ENCODE results near the gene GRM6. TPM values are rescaled to one million over a fixed set of nuclear protein-coding genes. Genes with fewer than 3 reads are reported as not detected.

The GRM6 gene
- total RNA-seq (2014; rRNA removed; shearing (Covaris generic)) = not detected in 2 replicates
- polyA plus RNA-seq (2015; cell fraction: cytosol; rRNA removed) = not detected in 2 replicates
- polyA plus RNA-seq (2015; cell fraction: nucleus; rRNA removed) = not detected in 2 replicates

DNA sequence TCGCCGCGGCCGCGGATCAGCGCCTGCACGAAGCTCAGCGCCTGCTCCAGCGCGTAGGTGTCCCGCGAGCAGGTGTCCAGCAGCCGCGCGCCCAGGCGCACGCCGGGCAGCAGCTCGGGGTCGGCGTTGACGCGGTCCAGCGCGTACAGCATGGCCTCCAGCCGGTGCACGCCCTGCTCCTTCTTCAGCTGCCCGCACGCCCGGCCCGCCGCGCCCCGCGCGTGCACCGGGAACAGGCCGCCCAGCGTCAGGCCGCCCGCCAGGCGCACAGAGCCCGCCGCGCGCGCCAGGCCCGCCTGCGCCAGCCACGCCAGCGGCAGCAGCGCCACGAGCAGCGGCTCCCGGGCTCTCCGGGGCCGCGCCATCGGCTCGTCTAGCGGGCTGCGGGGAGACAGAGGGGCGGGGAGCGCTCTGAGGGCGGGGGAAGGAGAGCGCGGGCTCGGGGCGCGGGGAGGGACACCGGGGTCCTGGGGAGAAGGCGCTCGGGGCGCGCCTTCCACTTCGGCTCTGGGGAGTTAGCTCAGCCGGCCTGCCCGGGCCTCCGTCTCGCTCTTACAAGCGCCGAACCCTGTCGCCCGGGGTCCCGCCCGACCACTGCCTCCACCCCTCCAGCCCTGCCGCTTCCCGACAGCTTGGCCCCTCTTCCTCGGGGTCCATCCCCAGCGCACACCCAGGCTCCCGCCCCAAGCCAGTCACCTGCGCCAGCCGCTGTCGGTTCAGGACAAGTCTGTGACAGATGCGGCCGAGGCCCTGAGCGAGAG lies at the start of gene GRM6:
GRM6 (minus strand) TSS at position 741 of the 761 bp plus-strand sequence; CDS start at position 365, 376 bp downstream.
- DNase-seq (ENCODE audit: low read depth) = no peak

DNA sequence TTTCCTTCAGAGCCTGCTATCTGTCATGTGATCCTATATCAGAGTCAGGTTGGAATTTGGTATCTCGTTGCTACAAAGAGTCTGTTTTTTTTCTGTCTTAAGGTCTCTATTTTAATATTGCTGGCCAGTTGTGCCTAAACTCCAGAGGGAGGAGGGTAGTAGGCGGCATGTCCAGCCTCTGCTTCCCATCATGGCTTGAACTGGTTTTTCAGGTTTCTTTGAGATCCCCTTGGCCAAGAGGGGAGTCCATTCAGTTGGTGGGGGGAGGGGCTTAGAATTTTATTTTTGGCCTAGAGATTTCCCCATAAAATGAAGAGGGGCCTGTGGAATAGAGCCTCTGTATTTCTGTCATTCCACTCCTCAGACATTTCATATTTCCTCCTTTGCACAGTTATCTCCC lies 49.6 kb upstream of the GRM6 start:
- DNase-seq (ENCODE audit: low read depth) = no peak

DNA sequence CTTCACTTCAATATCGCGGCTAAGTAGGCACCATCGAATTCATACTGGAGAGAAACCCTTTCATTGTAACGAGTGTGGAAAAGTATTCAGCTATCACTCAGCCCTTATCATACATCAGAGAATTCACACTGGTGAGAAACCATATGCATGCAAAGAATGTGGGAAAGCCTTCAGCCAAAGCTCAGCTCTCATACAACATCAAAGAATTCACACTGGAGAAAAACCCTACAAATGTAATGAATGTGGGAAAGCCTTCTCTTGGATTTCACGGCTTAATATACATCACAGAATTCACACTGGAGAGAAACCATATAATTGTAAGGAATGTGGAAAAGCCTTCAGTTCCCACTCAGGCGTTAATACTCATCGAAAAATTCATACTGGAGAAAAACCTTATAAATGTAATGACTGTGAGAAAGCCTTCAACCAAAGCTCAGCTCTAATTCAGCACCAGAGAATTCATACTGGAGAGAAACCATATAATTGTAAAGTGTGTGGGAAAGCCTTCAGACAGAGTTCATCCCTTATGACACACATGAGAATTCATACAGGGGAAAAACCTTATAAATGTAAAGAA lies 38.0 kb upstream of the GRM6 start:
- DNase-seq (ENCODE audit: low read depth) = no peak

DNA sequence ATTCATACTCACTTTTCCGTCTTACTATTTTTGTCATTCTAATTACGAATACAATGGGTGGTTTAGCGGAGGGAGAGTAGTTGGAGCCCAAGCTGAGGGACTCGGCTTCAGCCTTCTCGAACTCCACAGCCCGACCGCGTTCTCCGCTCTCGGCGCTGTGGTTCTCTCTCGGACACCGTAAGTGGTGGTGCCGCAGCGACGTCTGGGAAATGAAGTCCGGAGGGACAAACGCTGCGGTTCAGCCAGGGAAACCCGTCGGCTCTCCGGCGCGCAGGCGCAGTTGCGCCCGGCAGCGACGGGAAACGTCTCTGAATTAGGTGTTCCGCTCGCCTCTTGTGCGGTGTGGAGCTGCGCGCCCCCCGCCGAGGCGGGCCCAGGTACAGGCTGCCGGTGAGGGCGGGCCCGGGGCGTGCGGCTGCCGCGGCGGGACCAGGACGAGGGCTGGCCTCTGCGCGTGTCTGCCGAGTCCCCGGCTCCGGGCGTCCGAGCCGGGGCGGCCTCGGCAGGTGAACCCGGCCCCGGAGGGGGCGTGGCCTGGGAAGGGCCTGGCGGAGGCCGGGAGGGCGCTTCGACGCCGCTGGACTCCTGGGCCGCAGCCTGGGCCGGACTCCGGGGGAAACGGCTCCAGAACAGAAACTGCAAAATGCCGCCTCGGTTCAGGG lies 28.5 kb upstream of the GRM6 start, which contains the start of gene ZNF879:
ZNF879 (plus strand) TSS at position 277 of the 662 bp plus-strand sequence. CDS start 1,201 bp downstream, outside the sequence.
- peak; percentile 73 for DNase-seq (ENCODE audit: low read depth)

DNA sequence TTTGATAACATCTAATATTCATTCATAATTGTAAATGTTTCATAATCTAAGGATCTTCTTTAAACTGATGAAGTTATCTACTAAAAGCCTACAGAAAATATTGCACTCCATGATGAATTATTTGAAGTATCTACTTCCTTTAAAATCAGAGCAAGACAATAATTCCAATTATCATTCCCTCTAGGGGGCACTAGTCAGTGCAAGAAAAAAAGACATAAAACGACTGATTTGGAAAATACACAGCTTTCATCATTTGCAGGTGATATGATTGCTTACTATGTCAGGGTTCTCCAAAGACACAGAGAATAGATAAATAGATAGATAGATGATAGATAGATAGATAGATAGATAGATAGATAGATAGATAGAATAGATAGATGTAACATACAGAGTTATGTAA lies 13.5 kb upstream of the GRM6 start:
- no peak for DNase-seq (ENCODE audit: low read depth)

DNA sequence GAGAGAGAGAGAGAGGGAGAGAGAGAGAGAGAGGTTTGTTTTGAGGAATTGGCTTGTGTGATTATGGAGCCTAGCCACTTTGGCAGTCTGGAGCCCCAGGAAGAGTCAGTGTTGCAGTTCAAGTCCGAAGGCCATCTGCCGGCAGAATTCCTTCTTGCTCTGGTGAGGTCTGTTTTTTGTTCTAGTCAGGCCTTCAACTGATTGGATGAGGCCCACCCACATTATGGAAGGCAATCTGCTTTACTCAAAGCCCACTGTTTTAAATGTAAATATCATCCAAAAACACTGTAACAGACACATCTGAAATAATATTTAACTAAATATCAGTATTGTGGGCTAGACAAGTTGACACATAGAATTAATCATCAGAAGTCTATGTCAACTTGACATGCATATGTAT lies 11.4 kb upstream of the GRM6 start:
- no peak for DNase-seq (ENCODE audit: low read depth)

DNA sequence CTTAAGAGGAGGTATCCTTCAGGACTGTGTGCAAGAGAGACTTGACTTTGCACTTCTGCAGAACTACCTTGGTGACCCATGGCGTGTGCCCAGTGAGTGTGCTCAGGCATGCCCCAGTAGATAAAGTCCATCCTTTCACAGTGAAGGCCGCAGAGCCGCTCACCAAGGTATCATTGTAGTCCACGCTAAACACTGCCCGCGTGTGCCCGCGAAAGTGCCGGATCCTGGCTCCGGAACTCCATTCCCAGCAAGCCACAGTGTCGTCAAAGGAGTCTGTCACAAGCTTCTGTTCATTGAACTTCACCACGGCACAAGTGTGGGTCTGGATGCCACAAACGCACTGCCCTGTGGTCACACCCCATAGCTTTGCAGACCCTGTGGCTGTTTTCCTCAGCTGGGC lies 3.3 kb upstream of the GRM6 start:
- no peak for DNase-seq (ENCODE audit: low read depth)

DNA sequence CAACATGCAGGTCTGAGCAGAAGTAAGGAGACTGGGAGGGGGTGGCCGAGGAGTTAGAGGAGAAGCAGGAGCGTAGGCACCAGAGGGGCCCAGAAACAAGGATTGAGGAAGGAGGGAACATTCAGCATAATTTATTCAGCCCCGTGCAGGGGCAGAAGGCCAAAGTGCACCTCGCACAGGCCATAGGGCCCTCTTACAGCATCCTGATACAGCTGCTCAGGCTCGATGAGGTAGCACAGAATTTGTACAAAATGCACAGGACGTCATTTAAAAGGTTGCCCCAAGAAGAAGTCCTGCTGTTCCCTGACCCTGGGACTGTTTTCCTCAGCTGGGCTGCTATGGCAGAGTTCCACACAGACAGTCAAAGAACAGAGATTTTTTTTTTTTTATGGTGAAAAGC lies 2.1 kb upstream of the GRM6 start:
- no peak for DNase-seq (ENCODE audit: low read depth)

DNA sequence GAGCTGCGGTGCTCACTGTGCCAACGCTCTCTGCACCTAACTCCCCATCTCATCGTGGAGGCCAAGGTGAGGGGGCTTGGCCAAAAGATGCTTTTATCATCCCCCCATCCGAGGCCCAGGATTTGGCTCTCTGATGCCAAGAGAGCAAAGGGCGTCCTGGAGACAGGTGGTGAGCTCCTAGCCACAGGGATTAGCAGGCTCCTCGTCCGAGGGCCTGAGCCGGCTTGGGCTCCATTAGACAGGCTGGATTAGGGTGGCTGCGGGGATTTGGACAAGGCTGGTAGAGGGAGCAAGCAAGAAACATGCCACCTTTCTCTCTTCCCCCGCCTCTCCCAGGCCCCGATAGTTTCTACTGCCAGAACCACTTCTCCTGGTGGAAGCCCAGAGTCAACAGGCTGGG lies 1.0 kb upstream of the GRM6 start:
- no peak for DNase-seq (ENCODE audit: low read depth)

DNA sequence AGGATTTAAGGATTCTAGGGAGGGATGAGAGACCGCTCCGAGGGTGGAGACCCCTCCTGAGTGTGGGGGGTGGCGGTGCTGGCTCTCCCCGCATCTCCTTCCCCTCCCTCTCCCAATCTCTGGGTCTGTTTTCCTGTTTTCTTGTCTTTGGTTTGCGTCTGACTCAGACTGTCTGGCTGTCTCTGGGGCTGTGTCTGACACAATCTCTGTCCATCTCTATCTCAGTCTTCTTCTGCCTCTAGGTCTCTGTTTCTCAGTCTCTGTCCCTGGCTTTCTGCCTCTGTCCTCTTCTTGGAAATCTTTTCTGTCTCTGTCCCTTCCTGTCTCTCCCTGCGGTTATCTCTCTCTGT lies 196 bp upstream of the GRM6 start:
- no peak for DNase-seq (ENCODE audit: low read depth)

DNA sequence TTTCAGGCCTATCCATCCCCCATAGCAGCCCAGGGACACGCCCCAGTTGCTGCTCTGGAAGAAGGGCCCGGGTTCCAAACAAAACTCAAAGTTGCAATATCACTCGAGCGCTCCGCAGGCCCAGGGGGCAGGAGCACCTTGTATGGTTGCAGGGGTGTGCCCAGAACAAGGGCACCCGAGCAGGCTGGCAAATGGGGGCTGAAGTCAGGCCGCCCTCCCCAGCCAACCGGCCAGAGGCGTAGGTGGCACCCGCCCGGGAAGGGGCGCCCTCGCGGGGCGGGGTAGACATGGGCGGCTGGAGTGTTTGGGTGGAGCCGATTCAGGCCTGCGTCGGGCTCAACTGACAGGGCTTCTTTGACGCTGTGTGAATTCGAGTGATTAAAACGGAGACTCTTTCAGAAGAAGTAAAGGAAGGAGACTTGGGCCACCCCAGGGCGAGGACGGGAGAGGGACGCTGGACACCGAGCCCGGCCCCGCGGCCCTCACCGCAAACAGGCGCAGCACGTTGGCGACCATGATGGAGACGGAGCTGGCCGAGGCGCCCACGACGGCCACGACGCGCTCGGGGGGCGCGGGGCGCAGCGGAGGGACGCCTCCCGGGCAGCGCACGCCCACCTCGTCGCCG lies 1.1 kb downstream of the GRM6 start:
- no peak for DNase-seq (ENCODE audit: low read depth)

DNA sequence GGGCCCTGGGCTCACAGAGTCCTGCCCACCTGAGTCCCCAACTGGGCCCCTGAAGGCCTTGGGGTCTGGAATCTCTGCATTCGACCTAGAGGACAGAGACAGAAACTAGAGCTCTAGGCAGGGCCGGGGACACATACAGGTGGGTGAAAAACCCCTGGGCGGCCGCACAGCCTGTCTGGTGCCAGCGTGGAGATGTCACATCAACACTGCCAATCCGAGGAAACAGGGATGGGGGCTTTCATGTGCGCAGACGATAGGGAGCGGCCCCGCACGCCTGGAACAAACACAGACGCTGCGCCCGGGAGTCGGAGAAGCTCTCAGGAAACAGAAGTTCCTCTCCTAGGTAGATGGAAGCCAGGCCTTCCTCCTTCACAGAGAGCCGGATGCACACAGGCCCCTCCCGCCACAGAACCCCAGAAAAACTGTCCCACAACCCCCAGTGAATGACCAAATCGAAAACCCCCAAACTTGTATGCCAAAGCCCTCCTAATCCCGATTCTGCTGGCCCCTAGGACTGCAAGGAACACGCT lies 1.8 kb downstream of the GRM6 start:
- no peak for DNase-seq (ENCODE audit: low read depth)

DNA sequence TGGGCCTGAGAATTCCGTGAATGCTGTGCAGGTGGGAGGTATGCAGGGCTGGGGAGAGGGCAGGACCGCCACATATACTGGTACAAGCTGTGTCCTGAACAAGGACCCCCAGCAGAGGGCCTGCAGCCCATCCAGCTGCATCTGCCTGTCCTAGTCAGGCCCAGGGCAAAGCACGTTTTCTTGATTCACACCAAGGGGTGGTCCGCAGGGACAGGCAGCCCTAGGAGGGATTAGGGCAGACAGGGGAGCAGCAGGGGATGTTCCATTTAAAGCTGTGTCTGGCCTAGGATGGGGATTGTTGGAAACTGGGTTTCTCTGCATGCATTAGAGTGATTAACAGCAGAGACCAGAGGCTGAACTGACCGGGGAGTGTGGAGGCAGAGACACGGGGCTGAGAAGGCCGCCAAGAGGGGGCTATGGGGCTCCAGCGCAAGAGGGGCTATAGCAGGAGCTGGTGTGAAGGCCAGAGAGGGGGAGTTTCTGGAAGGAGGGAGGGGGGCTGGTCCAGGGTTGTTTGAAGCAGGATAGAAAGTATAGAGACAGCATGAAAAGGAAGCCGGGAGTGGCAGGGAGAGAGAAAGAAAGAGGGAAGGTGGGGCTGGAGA lies 2.7 kb downstream of the GRM6 start:
- no peak for DNase-seq (ENCODE audit: low read depth)

DNA sequence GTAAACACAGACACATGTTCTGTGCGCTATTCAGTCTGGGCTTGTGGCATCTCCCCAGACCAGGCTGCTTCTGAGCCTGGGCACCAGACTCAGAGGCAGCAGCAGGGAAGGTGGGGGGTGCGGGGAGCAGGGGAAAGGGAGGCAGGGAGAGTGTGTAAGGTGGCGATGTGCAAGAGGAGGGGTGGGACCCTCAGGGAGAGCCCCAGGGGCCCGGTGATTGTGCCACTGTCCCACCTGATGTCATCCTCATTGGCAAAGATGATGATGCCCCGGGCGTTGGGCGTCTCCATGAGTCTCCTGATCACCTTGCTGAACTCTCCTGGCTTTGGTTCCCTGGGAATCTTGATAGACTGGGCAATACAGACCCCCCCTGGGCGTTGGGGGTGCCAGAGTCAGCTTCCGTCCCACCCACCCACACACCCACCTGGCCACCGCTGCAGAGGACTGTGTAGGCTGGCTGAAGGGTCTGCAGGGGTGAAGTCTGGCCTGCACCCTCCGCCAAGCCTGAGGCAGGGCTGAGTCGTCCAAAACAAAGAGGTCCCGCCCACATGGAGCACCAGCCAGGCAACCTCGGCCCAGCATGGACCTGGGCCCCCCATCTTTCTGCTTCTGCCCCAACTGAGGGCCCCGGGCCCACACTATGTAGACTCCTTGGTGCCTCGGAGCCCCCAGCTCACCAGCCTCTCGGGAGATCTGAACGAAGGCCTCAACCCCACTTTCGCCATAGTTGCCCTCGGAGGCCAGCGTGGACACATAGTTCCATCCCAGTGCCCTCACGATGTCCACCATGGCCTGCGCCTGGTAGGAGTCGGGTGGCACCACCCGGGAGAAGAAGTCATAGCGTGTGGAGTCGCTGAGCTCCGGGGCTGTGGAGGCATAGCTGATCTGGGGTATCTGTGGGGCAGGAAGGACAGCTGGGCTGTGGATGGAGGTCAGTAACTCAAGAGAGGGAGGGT lies 3.7 kb downstream of the GRM6 start:
- DNase-seq (ENCODE audit: low read depth) = no peak

DNA sequence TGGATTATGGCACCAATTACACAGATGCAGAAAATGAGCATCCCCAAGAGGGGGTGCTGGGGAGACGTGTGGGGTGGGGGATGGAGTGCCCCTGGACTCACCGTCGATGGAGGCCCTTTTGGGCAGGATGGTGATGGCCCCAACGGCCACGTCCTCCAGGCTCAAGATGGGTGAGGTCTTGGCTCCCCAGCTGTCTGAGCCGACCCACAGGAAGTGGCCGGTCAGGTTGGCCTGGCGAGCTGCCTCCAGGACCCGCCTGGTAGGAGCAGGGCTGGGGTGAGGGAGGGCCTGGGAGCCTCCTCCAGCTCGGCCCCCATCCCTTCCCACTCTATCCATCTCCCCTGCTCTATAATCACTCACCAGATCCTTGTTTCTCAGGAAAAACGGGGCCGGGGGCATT lies 4.6 kb downstream of the GRM6 start:
- no peak for DNase-seq (ENCODE audit: low read depth)

DNA sequence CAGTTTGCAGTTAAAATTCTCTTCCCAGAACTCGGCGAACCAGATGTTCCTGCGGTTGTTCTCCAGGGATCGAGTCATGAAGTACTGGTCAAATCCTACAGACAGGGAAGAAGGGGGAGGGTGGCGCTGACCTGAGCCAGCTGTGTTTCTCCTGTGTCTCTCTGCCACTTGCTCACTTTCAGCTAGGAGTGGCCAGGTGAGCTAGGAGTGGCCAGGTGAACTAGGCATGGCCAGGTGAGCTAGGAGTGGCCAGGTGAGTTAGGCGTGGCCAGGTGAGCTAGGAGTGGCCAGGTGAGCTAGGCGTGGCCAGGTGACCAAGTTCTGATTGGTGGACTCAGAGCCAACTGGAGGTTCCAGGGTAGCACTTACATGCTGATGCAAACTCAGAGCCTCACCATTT lies 5.8 kb downstream of the GRM6 start:
- no peak for DNase-seq (ENCODE audit: low read depth)

DNA sequence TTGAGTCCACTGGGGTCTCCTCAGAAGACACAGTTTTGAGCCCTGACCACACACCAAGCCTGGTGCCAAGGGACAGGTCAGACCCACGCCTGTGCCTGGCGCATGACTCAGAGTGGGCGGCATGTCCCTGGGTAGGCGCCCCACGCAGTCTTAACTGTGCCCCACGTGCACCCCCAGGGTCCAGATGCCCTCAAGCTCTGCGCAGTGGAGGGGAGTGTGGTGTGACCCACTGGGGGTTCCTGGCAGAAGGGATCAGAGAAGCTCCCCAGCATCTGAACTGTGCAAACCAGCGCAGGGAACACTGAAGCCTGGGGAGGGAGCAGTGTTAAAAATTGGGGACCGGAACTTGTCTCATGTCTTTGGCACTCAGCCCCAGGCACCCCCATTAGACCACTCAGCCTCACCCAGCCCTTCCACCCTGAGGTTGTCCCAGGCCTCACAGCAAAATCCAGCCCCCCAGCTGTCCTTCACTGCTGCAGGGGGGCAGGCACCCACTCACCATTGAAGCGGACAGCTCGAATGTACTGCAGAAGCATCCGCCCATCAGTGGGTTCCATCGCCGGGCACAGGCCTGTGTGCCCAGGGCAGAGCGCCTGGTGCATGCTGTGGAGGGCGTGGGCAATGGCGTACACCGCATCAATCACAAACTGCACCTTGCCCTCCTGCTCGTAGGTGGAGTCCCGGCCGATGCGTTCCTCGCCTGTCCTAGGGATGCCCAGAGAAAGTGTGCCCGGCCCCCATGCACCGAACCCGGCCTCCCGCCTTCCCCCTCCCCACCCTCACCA lies 6.5 kb downstream of the GRM6 start:
- DNase-seq (ENCODE audit: low read depth) = no peak

DNA sequence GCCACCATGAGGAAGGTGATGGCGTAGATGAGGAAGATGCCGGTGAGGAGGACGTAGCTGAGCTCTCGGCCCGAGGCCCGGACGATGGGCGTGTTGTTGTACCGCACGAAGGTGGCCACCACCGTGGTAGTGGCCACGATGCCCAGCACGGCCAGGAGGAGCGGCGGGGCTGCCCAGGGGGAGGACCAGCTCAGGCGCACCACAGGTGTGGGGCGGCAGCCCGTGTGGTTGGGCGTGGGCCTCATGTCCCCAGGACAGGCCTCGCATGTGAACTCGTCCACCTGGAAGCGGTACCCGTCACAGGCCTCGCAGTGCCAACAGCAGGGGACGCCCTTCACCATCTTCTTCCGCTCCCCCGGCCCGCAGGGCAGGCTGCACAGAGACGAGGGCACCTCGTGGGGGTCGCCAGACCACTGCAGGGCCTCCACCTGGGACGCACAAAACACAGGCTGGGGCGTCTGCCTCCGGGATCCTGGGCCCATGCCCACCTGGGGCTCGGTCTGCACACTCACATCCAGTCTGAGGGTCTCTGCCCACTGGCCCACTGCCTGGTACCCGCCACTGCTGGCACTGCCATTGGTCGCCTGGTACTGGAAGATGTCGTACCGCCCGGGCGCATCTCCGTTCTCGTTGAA lies 8.7 kb downstream of the GRM6 start:
- no peak for DNase-seq (ENCODE audit: low read depth)

All from HT1080 (cell line).